22Rv1 (cell line): Measurements from ENCODE around the gene WDR70.
A peak's percentile ranks its signal among the peaks of the same experiment; 100 is the strongest.
"Not testable (repeated sequence)": the region's sequence is repeated elsewhere in the genome, so short reads cannot be mapped to it uniquely, and the experiment has no call there.

Experiments
- H3K27ac ChIP-seq: fragments of 450-650 bp; 2 replicates; pipeline ENCODE4 v1.5.1; 2017
- CTCF ChIP-seq: fragments of 450-650 bp; IDR thresholded peaks from 2 replicates; pipeline ENCODE4 v1.5.1; 2017; ENCODE audit warnings: mild to moderate bottlenecking
- ZFX ChIP-seq: fragments of 450-650 bp; IDR thresholded peaks from 2 replicates; pipeline ENCODE4 v1.6.1; 2017; ENCODE audit warnings: antibody characterized with exemption, borderline replicate concordance

Gene WDR70

GRCh38 chr5:37436146-37436934 is 57.2 kb downstream of the WDR70 start:
- H3K27ac ChIP-seq: no peak overlapping the region
- no peak for TF ChIP-seq ZFX
- no peak for TF ChIP-seq CTCF

- TF ChIP-seq CTCF (no peak), ZFX (no peak)
- no peak overlapping the region for H3K27ac ChIP-seq
Observed at GRCh38 chr5:37437711-37438110, 58.6 kb downstream of the WDR70 start.

GRCh38 chr5:37445783-37446182 is 66.7 kb downstream of the WDR70 start:
- H3K27ac ChIP-seq: not testable (repeated sequence)

GRCh38 chr5:37448941-37449340 is 69.8 kb downstream of the WDR70 start:
- no peak overlapping the region for H3K27ac ChIP-seq
- TF ChIP-seq ZFX (no peak), CTCF (no peak)

- not testable (repeated sequence) for H3K27ac ChIP-seq
Observed at GRCh38 chr5:37451991-37452390, 72.9 kb downstream of the WDR70 start.

GRCh38 chr5:37453252-37453651 is 74.1 kb downstream of the WDR70 start:
- not testable (repeated sequence) for H3K27ac ChIP-seq

GRCh38 chr5:37454402-37455055 is 75.4 kb downstream of the WDR70 start:
- H3K27ac ChIP-seq: not testable (repeated sequence)

GRCh38 chr5:37463191-37464051 is 84.3 kb downstream of the WDR70 start:
- H3K27ac ChIP-seq: not testable (repeated sequence)

- not testable (repeated sequence) for H3K27ac ChIP-seq
Observed at GRCh38 chr5:37464581-37464980, 85.5 kb downstream of the WDR70 start.

GRCh38 chr5:37469383-37469782 is 90.3 kb downstream of the WDR70 start:
- not testable (repeated sequence) for H3K27ac ChIP-seq

GRCh38 chr5:37471666-37472197 is 92.6 kb downstream of the WDR70 start:
- no peak for TF ChIP-seq CTCF
- TF ChIP-seq ZFX: no peak

More at GRCh38 chr5:37471666-37472197, 92.6 kb downstream of the WDR70 start:
- H3K27ac ChIP-seq: peak overlapping the region; percentile 19
